Ovary (tissue), 3 donors: ENCODE measurements around the gene EPHB1.

Experiments used
- CTCF ChIP-seq, 3 donors: fragments of 450-650 bp in 2 of 3; fragments of 200-600 bp in 1 of 3; IDR thresholded peaks; one replicate each; pipeline versions ENCODE4 v1.5.1 to v1.8.0; 2016 to 2022; ENCODE audit warnings: antibody characterized with exemption in 3 of 3, mild to moderate bottlenecking in 1 of 3
- POLR2A ChIP-seq: fragments of 450-650 bp; IDR thresholded peaks from one replicate; pipeline ENCODE4 v1.6.1; 2017; ENCODE audit warnings: antibody characterized with exemption, mild to moderate bottlenecking, moderate library complexity
- donor health status: DM: no; HTN: no; CAD: no.

DNA sequence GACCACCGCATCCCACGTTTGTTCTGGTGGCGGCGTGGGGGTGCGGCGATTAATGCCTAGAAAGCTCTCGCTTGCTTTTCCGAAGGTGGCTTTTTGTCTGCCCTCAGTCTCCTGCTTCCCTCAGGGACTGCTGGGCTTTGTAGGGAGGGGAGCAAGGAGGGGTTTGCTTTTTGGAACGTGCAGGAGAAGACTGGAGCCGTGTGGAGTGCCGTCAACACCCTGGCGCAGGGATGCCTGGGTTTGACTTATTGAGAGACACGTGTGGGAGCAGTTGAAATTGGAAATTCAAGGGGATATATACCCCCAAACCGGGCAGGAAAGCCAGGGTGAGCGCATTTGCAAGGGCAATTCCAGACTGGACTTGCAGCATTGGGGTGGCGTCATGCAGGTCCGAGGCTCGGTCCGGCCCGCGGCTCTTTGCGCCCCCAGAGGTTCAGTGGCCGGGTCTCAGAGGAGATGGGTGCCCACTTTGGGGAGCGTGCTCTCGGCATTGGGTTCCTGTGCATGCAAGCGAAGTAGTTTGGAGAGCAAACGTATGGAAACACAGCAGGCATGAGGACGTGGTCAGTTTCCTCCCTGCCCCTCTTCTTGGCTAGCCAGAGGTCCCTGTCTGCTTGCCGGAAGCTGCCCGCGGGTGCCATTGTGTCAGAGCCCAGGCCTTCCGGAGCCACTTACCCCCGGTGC, 2.1 kb downstream of the EPHB1 start:
- TF ChIP-seq POLR2A = no peak
- TF ChIP-seq CTCF (IDR thresholded peaks at IDR 0.05) = no peak
